ENCODE measurements around the gene GJD3. TPM values are rescaled to one million over a fixed set of nuclear protein-coding genes. Genes with fewer than 3 reads are reported as not detected.

Gene GJD3
- total and polyA plus RNA-seq, 9 of the 15 experiments (the other 6 are each of a cell fraction or from before 2014, with no cell fraction given), result 0.17 to 0.38 TPM; not detected in 7

DNA sequence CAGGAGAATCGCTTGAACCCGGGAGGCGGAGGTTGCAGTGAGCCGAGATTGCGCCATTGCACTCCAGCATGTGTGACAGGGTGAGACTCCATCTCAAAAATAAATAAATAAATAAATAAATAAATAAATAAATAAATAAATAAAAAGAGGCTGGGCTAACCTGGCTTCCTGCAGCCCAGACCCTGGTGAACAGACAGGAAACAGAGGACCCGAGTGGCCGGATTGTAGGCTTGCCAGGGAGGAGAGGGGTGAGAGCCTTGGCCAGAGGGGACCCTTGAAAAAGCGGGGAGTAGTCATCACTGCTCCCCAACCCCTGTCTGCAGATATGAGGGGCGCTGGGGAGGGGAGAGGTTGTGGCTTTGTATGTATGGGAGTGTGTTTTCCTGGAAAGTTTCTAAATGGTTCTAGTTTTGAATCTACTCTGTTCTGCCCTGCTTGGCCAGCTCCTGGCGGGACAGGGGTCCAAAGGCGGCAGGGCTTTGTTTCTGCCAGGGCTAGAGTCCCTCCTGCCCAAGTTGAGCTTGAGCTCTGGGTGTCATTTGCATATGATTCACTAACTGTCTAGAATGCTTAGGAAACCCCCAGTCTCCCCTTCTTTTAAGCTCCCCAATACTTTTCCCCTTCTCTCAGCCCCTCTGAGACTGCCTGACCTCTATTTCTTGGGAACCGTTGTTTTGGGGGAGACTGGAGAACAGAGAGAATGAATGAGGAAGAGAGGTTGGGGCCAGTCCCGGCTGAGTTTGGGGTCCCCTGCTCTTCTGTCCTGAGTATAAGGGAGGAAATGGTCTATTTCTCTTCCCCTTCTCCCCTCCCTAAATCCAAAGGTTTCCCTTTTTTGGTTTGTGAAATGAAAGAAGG, 39.2 kb downstream of the GJD3 start (continued):
- no peak for TF ChIP-seq SIX5 (IDR thresholded peaks at IDR 0.05; ENCODE audit: borderline replicate concordance in 1 of 2, insufficient read depth in 1 of 2, low read depth in 1 of 2, low read length in 2 of 2)

DNA sequence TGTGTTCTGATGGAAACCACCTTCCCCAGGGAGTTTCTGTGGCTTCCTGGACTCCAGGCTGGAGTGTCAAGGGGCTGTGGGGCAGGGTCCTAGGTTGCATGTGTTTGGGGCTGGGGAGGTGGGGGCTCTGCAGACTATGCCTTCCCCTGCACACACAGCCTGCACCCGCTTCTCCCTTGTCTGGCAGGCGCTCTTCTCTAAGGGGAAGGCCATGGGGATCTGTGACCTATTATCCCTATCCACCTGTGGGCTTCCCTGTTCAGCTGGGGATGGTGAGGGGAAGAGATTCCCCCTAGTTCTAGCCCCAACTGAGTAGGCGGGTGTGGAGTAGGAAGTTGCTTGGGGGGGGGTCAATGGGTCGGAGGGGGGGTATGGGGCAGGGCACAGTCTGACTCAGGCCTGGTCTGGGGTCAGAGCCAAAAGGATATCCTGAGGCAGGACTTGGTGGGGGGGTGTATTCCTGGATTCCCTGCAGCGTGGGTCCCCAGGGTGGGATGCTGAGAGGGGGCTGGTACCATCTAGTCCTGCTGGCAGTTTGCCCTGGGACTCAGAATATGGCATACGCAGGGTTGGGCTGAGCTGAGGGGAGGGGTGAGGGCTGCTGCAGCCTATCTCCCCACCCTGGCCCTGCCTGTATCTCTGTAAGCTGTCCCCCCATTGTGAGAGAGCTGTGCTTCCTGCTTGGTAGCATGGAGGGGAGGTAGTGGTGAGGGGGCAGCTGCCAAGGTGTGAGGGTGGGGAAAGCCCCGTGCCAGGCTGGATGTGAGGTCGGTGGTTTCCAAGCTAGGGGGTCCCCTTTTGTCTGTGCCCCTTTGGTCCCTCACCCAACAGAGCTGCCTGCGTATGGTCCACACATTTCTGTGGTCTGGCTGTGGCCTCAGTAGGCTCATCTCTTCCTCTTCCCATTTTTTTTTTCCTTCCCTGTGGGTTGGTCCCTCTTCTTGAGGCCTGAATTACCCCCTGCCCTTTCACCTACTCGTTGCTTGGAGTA, 40.9 kb downstream of the GJD3 start:
- no TSS peak for BruUV-seq (replicated peaks)
- Histone ChIP-seq H3K27ac (ENCODE audit: extremely low read depth, low read depth, low read length) (peak overlapping the region; percentile 87; the same call in 2 of the 3 replicates), H4K20me1 (replicated peaks; ENCODE audit: control insufficient read depth, insufficient read depth, low read length) (peaks cover 10% of the 10 kb centered on the region), H3K4me1 (replicated peaks in 1 of 2; ENCODE audit: control insufficient read depth in 2 of 2, insufficient read depth in 2 of 2, low read length in 2 of 2) (peaks cover 39 to 70% of the 10 kb centered on the region in 2 experiments), H3K36me3 (ENCODE audit: control insufficient read depth, insufficient read depth, low read length) (no peaks in the 10 kb centered on the region), H3K9ac (ENCODE audit: insufficient read depth in 1 of 2, low read depth in 2 of 2, low read length in 2 of 2) (peak overlapping the region in 1 of 2 experiments; percentile 79; a peak in 2 of 4 replicates), H2AFZ (ENCODE audit: low read depth, low read length) (no peak overlapping the region), H3K79me2 (ENCODE audit: control insufficient read depth, insufficient read depth, low read length) (peaks cover 94% of the 10 kb centered on the region), H3K9me3 (replicated peaks; ENCODE audit: control insufficient read depth, insufficient read depth, low read depth, low read length) (no peaks in the 10 kb centered on the region), H3K4me2 (ENCODE audit: insufficient read depth, low read length) (no peak overlapping the region), H3K4me3 (no peak overlapping the region), H3K27me3 (ENCODE audit: control insufficient read depth in 2 of 2, insufficient read depth in 2 of 2, low read length in 2 of 2) (no peaks in the 10 kb centered on the region), H3K9me1 (ENCODE audit: control insufficient read depth, insufficient read depth, low read length) (peaks cover 6% of the 10 kb centered on the region)
- no peak for DNase-seq (ENCODE audit: extremely low read depth in 1 of 4, low spot score in 3 of 4)
- FAIRE-seq, result no peak
- ATAC-seq, result no peak
- TF ChIP-seq, protein P1, sequence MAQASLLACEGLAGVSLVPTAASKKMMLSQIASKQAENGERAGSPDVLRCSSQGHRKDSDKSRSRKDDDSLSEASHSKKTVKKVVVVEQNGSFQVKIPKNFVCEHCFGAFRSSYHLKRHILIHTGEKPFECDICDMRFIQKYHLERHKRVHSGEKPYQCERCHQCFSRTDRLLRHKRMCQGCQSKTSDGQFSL (CRISPR knock-in tag; IDR thresholded peaks at IDR 0.05), result 0 out of 2 replicates have a peak, but pooled peaks have one; percentile 29
- TF ChIP-seq, protein P1 (tag; IDR thresholded peaks at IDR 0.05), result no peak
- TF ChIP-seq ZC3H4 (CRISPR knock-in tag; IDR thresholded peaks at IDR 0.05; ENCODE audit: borderline replicate concordance), result no peak
- ChIA-PET POLR2A (interaction anchor here (0.6 to 1.5 kb wide), 4 partner anchors 8 to 304 kb away, joined by 3 to 10 read pairs (median 3); no protein-coding TSS in a partner anchor), CTCF (ENCODE audit: low intra/inter-chr PET ratio) (no interaction called here)
- 66% methylated on average over 7 of the region's 10 CpGs for WGBS (ENCODE audit: insufficient coverage, low coverage, missing lambda C conversion rate)
- in situ Hi-C loops (cut with MboI) (no loop called here), intact Hi-C loops (cut with micrococcal nuclease) (no loop called here)

Measured in K562 (cell line).